Measurements from ENCODE around the gene PRKAR1B. TPM values are rescaled to one million over a fixed set of nuclear protein-coding genes. Genes with fewer than 3 reads are reported as not detected.

The PRKAR1B gene
- total RNA-seq, 2 donors from 2014 or later, result 33.5 to 43.2 TPM

DNA sequence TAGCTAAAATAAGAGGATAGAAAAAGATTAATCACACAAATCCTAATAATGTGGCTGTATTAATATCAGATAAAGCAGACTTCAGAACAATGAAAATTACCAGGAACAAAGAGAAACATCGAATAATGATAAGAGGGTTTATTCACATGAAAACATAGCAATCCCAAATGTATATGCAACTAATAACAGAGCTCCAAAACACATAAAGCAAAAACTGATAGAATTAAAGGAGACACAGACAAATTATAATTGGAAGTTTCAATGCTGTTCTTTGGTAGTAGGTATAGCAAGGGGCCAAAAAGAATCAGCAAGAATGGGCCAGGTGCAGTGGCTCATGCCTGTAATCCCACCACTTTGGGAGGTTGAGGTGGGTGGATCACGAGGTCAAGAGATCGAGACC, 24.0 kb downstream of the PRKAR1B start:
- no peaks in the 10 kb centered on the region for H3K27me3 Mint-ChIP-seq (ENCODE audit: insufficient read depth)
- H3K36me3 ChIP-seq (ENCODE audit: control insufficient read depth, insufficient read depth, low read length), result peaks cover 6% of the 10 kb centered on the region
- H3K9me3 Mint-ChIP-seq, result peaks cover 13% of the 10 kb centered on the region
- no peak overlapping the region for H3K27ac Mint-ChIP-seq
- peaks cover 52% of the 10 kb centered on the region for H3K36me3 Mint-ChIP-seq (ENCODE audit: low read depth)
- H3K4me1 Mint-ChIP-seq, result no peaks in the 10 kb centered on the region
- H3K4me1 ChIP-seq (ENCODE audit: control insufficient read depth, insufficient read depth, low read length), result no peaks in the 10 kb centered on the region
- TF ChIP-seq, protein P1, sequence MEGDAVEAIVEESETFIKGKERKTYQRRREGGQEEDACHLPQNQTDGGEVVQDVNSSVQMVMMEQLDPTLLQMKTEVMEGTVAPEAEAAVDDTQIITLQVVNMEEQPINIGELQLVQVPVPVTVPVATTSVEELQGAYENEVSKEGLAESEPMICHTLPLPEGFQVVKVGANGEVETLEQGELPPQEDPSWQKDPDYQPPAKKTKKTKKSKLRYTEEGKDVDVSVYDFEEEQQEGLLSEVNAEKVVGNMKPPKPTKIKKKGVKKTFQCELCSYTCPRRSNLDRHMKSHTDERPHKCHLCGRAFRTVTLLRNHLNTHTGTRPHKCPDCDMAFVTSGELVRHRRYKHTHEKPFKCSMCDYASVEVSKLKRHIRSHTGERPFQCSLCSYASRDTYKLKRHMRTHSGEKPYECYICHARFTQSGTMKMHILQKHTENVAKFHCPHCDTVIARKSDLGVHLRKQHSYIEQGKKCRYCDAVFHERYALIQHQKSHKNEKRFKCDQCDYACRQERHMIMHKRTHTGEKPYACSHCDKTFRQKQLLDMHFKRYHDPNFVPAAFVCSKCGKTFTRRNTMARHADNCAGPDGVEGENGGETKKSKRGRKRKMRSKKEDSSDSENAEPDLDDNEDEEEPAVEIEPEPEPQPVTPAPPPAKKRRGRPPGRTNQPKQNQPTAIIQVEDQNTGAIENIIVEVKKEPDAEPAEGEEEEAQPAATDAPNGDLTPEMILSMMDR (conservative IDR thresholded peaks at IDR 0.05), result no peak
- DNase-seq, result peak; percentile 1
- H3K27ac ChIP-seq (ENCODE audit: low read depth, low read length), result no peak overlapping the region
- no peak overlapping the region for H3K9ac ChIP-seq (ENCODE audit: extremely low read depth, low read length, poor library complexity, severe bottlenecking)
- H3K4me3 ChIP-seq (ENCODE audit: low read length), result no peak overlapping the region
- H3K27me3 ChIP-seq (ENCODE audit: control insufficient read depth, insufficient read depth, low read length, poor library complexity, severe bottlenecking), result no peaks in the 10 kb centered on the region
- 91% methylated on average over 3 of the region's 3 CpGs; no CpG with 5 or more reads in 1 of the 2 experiments for WGBS, 2 experiments (ENCODE audit: insufficient coverage in 1 of 2, insufficient read length in 1 of 2)
- no peak overlapping the region for H3K4me3 Mint-ChIP-seq
- peaks cover 13% of the 10 kb centered on the region for H3K9me3 ChIP-seq (ENCODE audit: control insufficient read depth, low read length)

DNA sequence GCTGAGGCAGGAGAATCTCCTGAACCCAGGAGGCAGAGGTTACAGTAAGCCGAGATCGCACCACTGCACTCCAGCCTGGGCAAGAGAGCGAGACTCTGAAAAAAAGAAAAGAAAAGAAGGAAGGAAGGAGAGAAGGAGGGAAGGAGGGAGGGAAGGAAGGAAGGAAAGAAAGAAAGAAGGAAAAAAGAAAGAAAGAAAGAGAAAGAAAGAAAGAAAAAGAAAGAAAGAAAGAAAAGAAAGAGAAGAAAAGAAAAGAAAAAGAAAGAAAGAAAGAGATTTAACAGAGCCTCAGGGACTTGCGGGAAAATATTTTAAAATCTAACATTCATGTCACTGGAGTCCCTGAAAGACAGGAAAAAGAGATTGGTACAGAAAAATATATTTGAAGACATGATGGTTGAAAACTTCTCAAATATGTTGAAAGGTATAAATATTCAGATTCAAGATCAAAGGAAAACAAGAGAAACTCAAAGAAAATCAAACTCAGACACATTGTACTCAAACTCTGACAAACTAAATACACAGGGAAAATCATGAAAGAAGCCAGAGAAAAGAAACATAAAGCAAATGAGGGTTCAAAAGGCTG, 25.9 kb downstream of the PRKAR1B start:
- H3K36me3 ChIP-seq (ENCODE audit: control insufficient read depth, insufficient read depth, low read length), result peaks cover 6% of the 10 kb centered on the region
- no peak overlapping the region for H3K9ac ChIP-seq (ENCODE audit: extremely low read depth, low read length, poor library complexity, severe bottlenecking)
- Mint-ChIP-seq H3K27ac (no peak overlapping the region), H3K9me3 (peaks cover 13% of the 10 kb centered on the region), H3K36me3 (ENCODE audit: low read depth) (peaks cover 44% of the 10 kb centered on the region), H3K4me3 (no peak overlapping the region), H3K4me1 (no peaks in the 10 kb centered on the region), H3K27me3 (ENCODE audit: insufficient read depth) (no peaks in the 10 kb centered on the region)
- no peak for DNase-seq
- no peak overlapping the region for H3K27ac ChIP-seq (ENCODE audit: low read depth, low read length)
- no peaks in the 10 kb centered on the region for H3K4me1 ChIP-seq (ENCODE audit: control insufficient read depth, insufficient read depth, low read length)
- no peaks in the 10 kb centered on the region for H3K27me3 ChIP-seq (ENCODE audit: control insufficient read depth, insufficient read depth, low read length, poor library complexity, severe bottlenecking)
- TF ChIP-seq, protein P1 (conservative IDR thresholded peaks at IDR 0.05), result no peak
- 83 to 84% methylated on average over 4 of the region's 4 CpGs for WGBS, 2 experiments (ENCODE audit: insufficient coverage in 1 of 2, insufficient read length in 1 of 2)
- no peak overlapping the region for H3K4me3 ChIP-seq (ENCODE audit: low read length)
- H3K9me3 ChIP-seq (ENCODE audit: control insufficient read depth, low read length), result peaks cover 13% of the 10 kb centered on the region

DNA sequence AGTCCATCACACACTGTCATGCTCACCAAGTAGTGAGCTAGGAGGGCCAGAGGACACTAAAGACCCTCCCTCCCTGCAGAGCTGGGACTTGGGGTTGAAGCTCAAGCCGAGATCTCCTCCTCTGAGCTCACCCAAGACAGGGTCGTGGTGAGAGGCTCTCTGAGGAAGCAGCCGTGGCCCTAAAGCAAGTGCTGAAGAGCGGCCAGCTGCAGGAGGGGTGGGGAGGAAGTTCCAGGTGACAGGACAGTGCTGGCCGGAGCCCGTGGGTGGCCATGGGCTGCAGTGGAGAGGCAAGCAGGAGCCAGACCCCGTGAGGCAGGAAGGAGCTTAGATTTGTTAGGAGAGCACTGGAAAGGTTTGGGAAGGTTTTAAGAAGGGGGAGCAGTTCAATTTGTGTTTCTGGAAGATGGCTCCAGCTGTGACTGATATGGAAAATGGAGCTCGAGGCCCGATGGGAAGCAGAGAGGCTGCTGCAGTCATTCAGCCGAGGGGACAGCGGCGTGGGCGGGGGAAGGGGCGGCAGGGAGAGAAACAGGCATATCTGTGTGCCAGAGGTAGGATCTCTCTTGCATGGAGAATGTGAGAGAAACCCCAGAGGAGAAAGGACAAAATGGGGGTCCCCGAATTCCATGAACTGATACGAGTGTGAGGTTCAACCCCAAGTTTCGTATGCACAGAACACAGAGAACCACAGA, 27.5 kb downstream of the PRKAR1B start:
- H3K36me3 ChIP-seq (ENCODE audit: control insufficient read depth, insufficient read depth, low read length), result peaks cover 6% of the 10 kb centered on the region
- H3K27me3 ChIP-seq (ENCODE audit: control insufficient read depth, insufficient read depth, low read length, poor library complexity, severe bottlenecking), result no peaks in the 10 kb centered on the region
- H3K9ac ChIP-seq (ENCODE audit: extremely low read depth, low read length, poor library complexity, severe bottlenecking), result no peak overlapping the region
- peaks cover 13% of the 10 kb centered on the region for H3K9me3 ChIP-seq (ENCODE audit: control insufficient read depth, low read length)
- H3K4me1 ChIP-seq (ENCODE audit: control insufficient read depth, insufficient read depth, low read length), result no peaks in the 10 kb centered on the region
- no peak overlapping the region for H3K4me3 ChIP-seq (ENCODE audit: low read length)
- no peak for DNase-seq
- H3K27ac ChIP-seq (ENCODE audit: low read depth, low read length), result no peak overlapping the region
- H3K27me3 Mint-ChIP-seq (ENCODE audit: insufficient read depth), result no peaks in the 10 kb centered on the region
- H3K4me3 Mint-ChIP-seq, result no peak overlapping the region
- peak overlapping the region; percentile 6 for H3K27ac Mint-ChIP-seq
- H3K4me1 Mint-ChIP-seq, result no peaks in the 10 kb centered on the region
- WGBS, 2 experiments (ENCODE audit: insufficient coverage in 1 of 2, insufficient read length in 1 of 2), result 86 to 90% methylated on average over 14 to 17 of the region's 17 CpGs
- peaks cover 13% of the 10 kb centered on the region for H3K9me3 Mint-ChIP-seq
- H3K36me3 Mint-ChIP-seq (ENCODE audit: low read depth), result peaks cover 46% of the 10 kb centered on the region
- TF ChIP-seq, protein P1 (conservative IDR thresholded peaks at IDR 0.05), result no peak

All from endodermal cell (in vitro differentiated cells).